B cell (primary cell): ENCODE results near the gene CDC25A. TPM values are rescaled to one million over a fixed set of nuclear protein-coding genes. Genes with fewer than 3 reads are reported as not detected.

ENCODE experiments used
- ATAC-seq: fragments of 200-7000 bp; cut with Tn5 transposase; one replicate; pipeline ENCODE4 v1.10.0; 2021; ENCODE audit warnings: low read depth, mild to moderate bottlenecking, moderate number of reproducible peaks, moderate library complexity
- CTCF ChIA-PET: fragments of 350-600 bp; sonication (Branson Sonifier 250); formaldehyde crosslinking; loops from one replicate; lab custom pipeline; 2021; ENCODE audit warnings: antibody characterized with exemption, inconsistent platforms; lab: Charles Lee
- POLR2A ChIA-PET: fragments of 350-600 bp; sonication (Branson Sonifier 250); formaldehyde crosslinking; loops from one replicate; lab custom pipeline; 2021; ENCODE audit warnings: antibody characterized with exemption; lab: Charles Lee
- DNase-seq: peaks from one replicate; pipeline ENCODE4 v3.0.0; 2013
- H2AFZ ChIP-seq: 2 replicates; pipeline ENCODE4 v1.6.1; 2012; ENCODE audit warnings: mild to moderate bottlenecking, low read depth, low read length; ENCODE audit not compliant: insufficient read depth, poor library complexity, severe bottlenecking
- H3K27ac ChIP-seq, 2 donors: 1 replicate in 1 of 2; 2 replicates in 1 of 2; pipeline ENCODE4 v1.5.1; 2012 to 2013; ENCODE audit warnings: low read length in 2 of 2, mild to moderate bottlenecking in 2 of 2, moderate library complexity in 1 of 2
- H3K27me3 ChIP-seq, 4 experiments: fragments of 200-600 bp in 1 of 4; sonication (generic) in 1 of 4; replicated peaks in 1 of 4; 1 replicate in 2 of 4; 2 replicates in 2 of 4; pipeline versions ENCODE4 v1.6.1 to v1.7.0; 2013 to 2016; ENCODE audit warnings: low read length in 3 of 4, mild to moderate bottlenecking in 2 of 4, mixed read lengths in 1 of 4, moderate library complexity in 1 of 4; ENCODE audit not compliant: insufficient read depth in 4 of 4, control insufficient read depth in 3 of 4; ENCODE audit errors: control extremely low read depth in 1 of 4
- H3K36me3 ChIP-seq, 2 experiments: replicated peaks in 1 of 2; 1 replicate in 1 of 2; 2 replicates in 1 of 2; pipeline versions ENCODE4 v1.6.1 to v1.7.1; 2013; ENCODE audit warnings: low read length in 1 of 2; ENCODE audit not compliant: insufficient read depth in 2 of 2, control insufficient read depth in 1 of 2; ENCODE audit errors: control extremely low read depth in 1 of 2, extremely low read depth in 1 of 2
- H3K4me1 ChIP-seq, 2 donors: fragments of 200-600 bp in 1 of 2; sonication (generic) in 1 of 2; 1 replicate in 1 of 2; 2 replicates in 1 of 2; pipeline versions ENCODE4 v1.5.1 to v1.6.1; 2013 to 2017; ENCODE audit warnings: low read length in 2 of 2; ENCODE audit not compliant: control insufficient read depth in 2 of 2, insufficient read depth in 2 of 2
- H3K4me2 ChIP-seq: replicated peaks from 2 replicates; pipeline ENCODE3; 2012; ENCODE audit warnings: mild to moderate bottlenecking, low read depth, low read length; ENCODE audit not compliant: poor library complexity, severe bottlenecking
- H3K4me3 ChIP-seq, 5 experiments: fragments of 200-600 bp in 1 of 5; sonication (generic) in 1 of 5; 1 replicate in 3 of 5; 2 replicates in 2 of 5; pipeline versions ENCODE4 v1.5.1 to v1.7.0; 2011 to 2016; ENCODE audit warnings: low read length in 4 of 5, mild to moderate bottlenecking in 4 of 5, low read depth in 2 of 5, control low read depth in 1 of 5, moderate library complexity in 1 of 5; ENCODE audit not compliant: insufficient read depth in 1 of 5; ENCODE audit errors: control extremely low read depth in 1 of 5, extremely low read depth in 1 of 5
- H3K79me2 ChIP-seq: fragments of 200-600 bp; sonication (generic); one replicate; pipeline ENCODE4 v1.6.0; 2016; ENCODE audit warnings: low read length; ENCODE audit not compliant: control insufficient read depth, insufficient read depth
- H3K9ac ChIP-seq: fragments of 200-600 bp; sonication (generic); 2 replicates; pipeline ENCODE4 v1.6.1; 2017; ENCODE audit warnings: mild to moderate bottlenecking, low read length, moderate library complexity
- H3K9me3 ChIP-seq, 3 donors: one replicate each; pipeline versions ENCODE4 v1.6.1 to v1.7.1; 2013; ENCODE audit warnings: low read length in 2 of 3; ENCODE audit not compliant: control insufficient read depth in 2 of 3, insufficient read depth in 1 of 3; ENCODE audit errors: control extremely low read depth in 1 of 3
- H4K20me1 ChIP-seq: 2 replicates; pipeline ENCODE4 v1.6.0; 2012; ENCODE audit warnings: mild to moderate bottlenecking, low read length; ENCODE audit not compliant: insufficient read depth, control insufficient read depth, poor library complexity, severe bottlenecking
- H3K27ac Mint-ChIP-seq: one replicate; pipeline ENCODE4 v1.8.0; 2021; ENCODE audit warnings: mixed read lengths
- H3K27me3 Mint-ChIP-seq: one replicate; pipeline ENCODE4 v1.8.0; 2021; ENCODE audit warnings: mixed read lengths
- H3K4me1 Mint-ChIP-seq: one replicate; pipeline ENCODE4 v1.8.0; 2021; ENCODE audit warnings: mixed read lengths
- H3K4me3 Mint-ChIP-seq: one replicate; pipeline ENCODE4 v1.8.0; 2021; ENCODE audit warnings: mixed read lengths
- H3K9me3 Mint-ChIP-seq: one replicate; pipeline ENCODE4 v1.8.0; 2022; ENCODE audit warnings: mixed read lengths; ENCODE audit not compliant: insufficient read depth
- EZH2 ChIP-seq: IDR thresholded peaks from 2 replicates; pipeline ENCODE4 v1.6.1; 2012; ENCODE audit warnings: borderline replicate concordance, low read depth, mild to moderate bottlenecking, moderate library complexity, low read length; ENCODE audit not compliant: insufficient read depth, poor library complexity, severe bottlenecking
- WGBS: methylation state at CpG from one replicate; pipeline ENCODE4 v1.1.5; 2013; ENCODE audit warnings: missing lambda C conversion rate; ENCODE audit not compliant: insufficient coverage; 5-methylcytosine and 5-hydroxymethylcytosine counted together
- intact Hi-C: fragments of 100-400 bp; cut with micrococcal nuclease; formaldehyde crosslinking; loops from one replicate; pipeline ENCODE4 v1.10.0; 2022
- polyA plus RNA-seq: library from polyadenylated mRNA; depleted of rRNA; stranded (reverse); fragments of >200 nt; gene quantifications from 2 replicates; pipeline ENCODE4 v1.2.3, GENCODE V29; 2012
- total RNA-seq, 2 donors: library from RNA; stranded (reverse); fragments of 120-200 nt in 1 of 2; gene quantifications; 1 replicate in 1 of 2; 2 replicates in 1 of 2; pipeline versions ENCODE4 v1.2.3 to v1.2.4, GENCODE V29; 2013 to 2022
- TF ChIP-seq, protein P1 (sequence below): fragments of 200-600 bp; IDR thresholded peaks from one replicate; pipeline ENCODE4 v1.8.0; 2022; ENCODE audit warnings: antibody characterized with exemption, mild to moderate bottlenecking

CDC25A gene
- total and polyA plus RNA-seq, 2 donors (not counting 1 experiment from before 2014, with no cell fraction given): 0.07 to 0.27 TPM

DNA sequence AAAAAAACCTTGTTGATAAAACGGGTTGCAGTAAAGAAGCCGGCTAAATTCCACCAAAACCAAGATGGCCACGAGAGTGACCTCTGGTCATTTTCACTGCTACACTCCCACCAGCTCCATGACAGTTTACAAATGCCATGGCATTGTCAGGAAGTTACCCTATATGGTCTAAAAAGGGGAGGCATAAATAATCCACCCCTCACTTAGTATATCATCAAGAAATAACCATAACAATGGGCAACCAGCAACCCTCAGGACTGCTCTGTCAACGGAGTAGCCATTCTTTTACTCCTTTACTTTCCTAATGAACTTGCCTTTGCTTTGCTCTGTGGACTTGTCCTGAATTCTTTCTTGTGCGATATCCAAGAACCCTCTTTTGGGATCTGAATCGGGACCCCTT, 14.4 kb upstream of the CDC25A start:
- ATAC-seq (no peak), DNase-seq (no peak)
- Histone ChIP-seq H2AFZ (no peak overlapping the region), H3K9me3 (no peaks in the 10 kb centered on the region), H4K20me1 (no peaks in the 10 kb centered on the region), H3K9ac (no peak overlapping the region), H3K4me3 (no peak overlapping the region), H3K27me3 (no peaks in the 10 kb centered on the region), H3K4me2 (no peak overlapping the region), H3K27ac (no peak overlapping the region), H3K36me3 (no peaks in the 10 kb centered on the region), H3K79me2 (no peaks in the 10 kb centered on the region), H3K4me1 (no peaks in the 10 kb centered on the region)
- no peak for TF ChIP-seq EZH2
- TF ChIP-seq, protein P1, sequence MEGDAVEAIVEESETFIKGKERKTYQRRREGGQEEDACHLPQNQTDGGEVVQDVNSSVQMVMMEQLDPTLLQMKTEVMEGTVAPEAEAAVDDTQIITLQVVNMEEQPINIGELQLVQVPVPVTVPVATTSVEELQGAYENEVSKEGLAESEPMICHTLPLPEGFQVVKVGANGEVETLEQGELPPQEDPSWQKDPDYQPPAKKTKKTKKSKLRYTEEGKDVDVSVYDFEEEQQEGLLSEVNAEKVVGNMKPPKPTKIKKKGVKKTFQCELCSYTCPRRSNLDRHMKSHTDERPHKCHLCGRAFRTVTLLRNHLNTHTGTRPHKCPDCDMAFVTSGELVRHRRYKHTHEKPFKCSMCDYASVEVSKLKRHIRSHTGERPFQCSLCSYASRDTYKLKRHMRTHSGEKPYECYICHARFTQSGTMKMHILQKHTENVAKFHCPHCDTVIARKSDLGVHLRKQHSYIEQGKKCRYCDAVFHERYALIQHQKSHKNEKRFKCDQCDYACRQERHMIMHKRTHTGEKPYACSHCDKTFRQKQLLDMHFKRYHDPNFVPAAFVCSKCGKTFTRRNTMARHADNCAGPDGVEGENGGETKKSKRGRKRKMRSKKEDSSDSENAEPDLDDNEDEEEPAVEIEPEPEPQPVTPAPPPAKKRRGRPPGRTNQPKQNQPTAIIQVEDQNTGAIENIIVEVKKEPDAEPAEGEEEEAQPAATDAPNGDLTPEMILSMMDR: no peak
- Mint-ChIP-seq H3K9me3 (no peaks in the 10 kb centered on the region), H3K27me3 (no peaks in the 10 kb centered on the region), H3K27ac (no peak overlapping the region), H3K4me1 (no peaks in the 10 kb centered on the region), H3K4me3 (no peak overlapping the region)
- ChIA-PET POLR2A (no interaction called here), CTCF (no interaction called here)
- 89% methylated on average over 3 of the region's 6 CpGs for WGBS
- intact Hi-C loops: no loop called here

DNA sequence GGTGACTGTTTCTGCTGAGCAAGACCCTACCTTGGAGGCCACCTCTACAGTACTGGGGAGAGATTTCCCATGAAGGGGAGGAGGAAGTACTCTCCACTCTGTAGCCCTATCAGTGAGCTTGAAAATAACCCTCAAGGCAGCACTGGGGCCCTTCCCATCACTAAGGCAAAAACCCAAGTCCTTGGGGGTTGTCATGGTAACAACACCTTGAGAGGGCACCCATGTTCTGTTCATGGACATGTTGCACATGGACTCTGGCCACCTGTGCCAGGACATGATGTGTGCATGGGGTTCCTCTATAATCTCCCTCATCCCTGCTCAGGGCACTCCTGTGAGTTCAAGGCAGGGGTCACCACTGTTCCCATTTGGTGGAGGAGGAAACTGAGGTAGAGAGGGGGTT, 10.9 kb upstream of the CDC25A start:
- CTCF ChIA-PET: interaction anchor here (0.7 kb wide), 1 partner anchor 29 kb away, joined by 3 read pairs; no protein-coding TSS in a partner anchor
- Histone ChIP-seq H3K4me3 (no peak overlapping the region), H3K9me3 (no peaks in the 10 kb centered on the region), H3K4me1 (peaks cover 5 to 7% of the 10 kb centered on the region in 2 donors), H3K36me3 (no peaks in the 10 kb centered on the region), H2AFZ (no peak overlapping the region), H3K27ac (no peak overlapping the region), H4K20me1 (no peaks in the 10 kb centered on the region), H3K9ac (no peak overlapping the region), H3K27me3 (peaks cover 0 to 2% (median 0%) of the 10 kb centered on the region in 4 experiments), H3K4me2 (no peak overlapping the region), H3K79me2 (no peaks in the 10 kb centered on the region)
- DNase-seq (no peak), ATAC-seq (no peak)
- Mint-ChIP-seq H3K4me1 (peaks cover 4% of the 10 kb centered on the region), H3K27ac (no peak overlapping the region), H3K27me3 (no peaks in the 10 kb centered on the region), H3K9me3 (no peaks in the 10 kb centered on the region), H3K4me3 (no peak overlapping the region)
- intact Hi-C loops: no loop called here
- TF ChIP-seq, protein P1: no peak
- TF ChIP-seq EZH2: no peak
- POLR2A ChIA-PET: no interaction called here
